DND-41 (cell line): ENCODE data around the gene UNC45A.

Experiments
- CTCF ChIP-seq: IDR thresholded peaks from 2 replicates; pipeline ENCODE4 v1.5.1; 2012; ENCODE audit warnings: borderline replicate concordance, low read length, moderate library complexity, mild to moderate bottlenecking; ENCODE audit not compliant: poor library complexity, severe bottlenecking; ENCODE audit errors: extremely low read depth
- EZH2 ChIP-seq: IDR thresholded peaks from 3 replicates; pipeline ENCODE4 v1.6.1; 2012; ENCODE audit warnings: borderline replicate concordance, low read depth, mild to moderate bottlenecking, moderate library complexity, low read length, inconsistent platforms; ENCODE audit not compliant: severe bottlenecking

GRCh38 chr15:90887037-90887481 lies 48.0 kb upstream of the UNC45A start:
- no peak for TF ChIP-seq CTCF
- no peak for TF ChIP-seq EZH2
